Measurements from ENCODE around the gene CBX2. TPM values are rescaled to one million over a fixed set of nuclear protein-coding genes. Genes with fewer than 3 reads are reported as not detected.
A peak's percentile ranks its signal among the peaks of the same experiment; 100 is the strongest.

The CBX2 gene
- total and polyA plus RNA-seq, 7 donors = 0.40 to 2.3 (median 0.57) TPM

- peaks cover 23% of the 10 kb centered on the region for H3K4me1 ChIP-seq
- no peaks in the 10 kb centered on the region for H3K36me3 ChIP-seq (ENCODE audit: insufficient read depth in 1 of 2, low read depth in 1 of 2)
- no peaks in the 10 kb centered on the region for H3K9me3 ChIP-seq
- TF ChIP-seq CTCF (IDR thresholded peaks at IDR 0.05) = no peak
- peaks cover 0 to 71% (median 52%) of the 10 kb centered on the region in 3 donors for H3K27me3 ChIP-seq (ENCODE audit: insufficient read depth in 3 of 3, low read length in 2 of 3)
- H3K27ac ChIP-seq = no peak overlapping the region
- intact Hi-C loops (cut with DNase I) = no loop called here
- no peak overlapping the region for H3K4me3 ChIP-seq
- peak in 1 of 2 donors; percentile 57 for DNase-seq
- WGBS, 3 donors = 3 to 4% (median 4%) methylated on average over 77 to 96 of the region's 96 CpGs
- ATAC-seq = peak; percentile 23 to 54 (median 39)
These were observed 37.3 kb downstream of the CBX2 start for GRCh38 chr17:79814974-79815835.

- intact Hi-C loops (cut with DNase I) = no loop called here
- TF ChIP-seq CTCF (IDR thresholded peaks at IDR 0.05) = no peak
- ATAC-seq (no peak), DNase-seq (no peak)
- WGBS, 3 donors = 51 to 54% (median 52%) methylated on average over 35 to 41 of the region's 41 CpGs
- Histone ChIP-seq H3K27me3 (ENCODE audit: insufficient read depth in 3 of 3, low read length in 2 of 3) (peaks cover 0 to 66% (median 48%) of the 10 kb centered on the region in 3 donors), H3K27ac (no peak overlapping the region), H3K9me3 (no peaks in the 10 kb centered on the region), H3K4me3 (no peak overlapping the region), H3K36me3 (ENCODE audit: insufficient read depth in 1 of 2, low read depth in 1 of 2) (no peaks in the 10 kb centered on the region), H3K4me1 (peaks cover 22% of the 10 kb centered on the region)
These were observed 38.0 kb downstream of the CBX2 start for GRCh38 chr17:79815836-79816461.

GRCh38 chr17:79818026-79818758 lies 40.2 kb downstream of the CBX2 start:
- peaks cover 7% of the 10 kb centered on the region for H3K4me1 ChIP-seq
- no peaks in the 10 kb centered on the region for H3K9me3 ChIP-seq
- no peak for TF ChIP-seq CTCF (IDR thresholded peaks at IDR 0.05)
- H3K27ac ChIP-seq = no peak overlapping the region
- H3K4me3 ChIP-seq = no peak overlapping the region
- intact Hi-C loops (cut with DNase I) = no loop called here
- no peaks in the 10 kb centered on the region for H3K36me3 ChIP-seq (ENCODE audit: insufficient read depth in 1 of 2, low read depth in 1 of 2)
- DNase-seq (no peak), ATAC-seq (no peak)
- peaks cover 0 to 46% (median 28%) of the 10 kb centered on the region in 3 donors for H3K27me3 ChIP-seq (ENCODE audit: insufficient read depth in 3 of 3, low read length in 2 of 3)
- WGBS, 3 donors = 91 to 95% (median 92%) methylated on average over 12 of the region's 12 CpGs

GRCh38 chr17:79819085-79819484 lies 41.1 kb downstream of the CBX2 start:
- intact Hi-C loops (cut with DNase I) = no loop called here
- no peaks in the 10 kb centered on the region for H3K9me3 ChIP-seq
- no peak for DNase-seq
- no peak for TF ChIP-seq CTCF (IDR thresholded peaks at IDR 0.05)
- no peak for ATAC-seq
- peaks cover 7% of the 10 kb centered on the region for H3K4me1 ChIP-seq
- H3K27me3 ChIP-seq (ENCODE audit: insufficient read depth in 3 of 3, low read length in 2 of 3) = peaks cover 0 to 43% (median 26%) of the 10 kb centered on the region in 3 donors
- no peak overlapping the region for H3K4me3 ChIP-seq
- no peaks in the 10 kb centered on the region for H3K36me3 ChIP-seq (ENCODE audit: insufficient read depth in 1 of 2, low read depth in 1 of 2)
- WGBS, 3 donors = 66 to 74% (median 68%) methylated on average over 5 of the region's 5 CpGs
- no peak overlapping the region for H3K27ac ChIP-seq

Measured in psoas muscle (tissue), 8 donors.